Trophoblast cell (in vitro differentiated cells and primary cell): ENCODE measurements around the gene ZNF569.

Source experiments
- DNase-seq, 2 donors: peaks; one replicate each; pipeline ENCODE4 v3.0.0-alpha.2; 2016
- H2AFZ ChIP-seq: 2 replicates; pipeline ENCODE4 v1.6.1; 2013; ENCODE audit warnings: low read length, moderate library complexity, mild to moderate bottlenecking; ENCODE audit not compliant: insufficient read depth, poor library complexity
- H2AK5ac ChIP-seq: 2 replicates; pipeline ENCODE4 v1.6.1; 2013; ENCODE audit warnings: mild to moderate bottlenecking, low read length
- H2BK120ac ChIP-seq: 2 replicates; pipeline ENCODE4 v1.6.1; 2013; ENCODE audit warnings: low read length, mild to moderate bottlenecking, moderate library complexity; ENCODE audit not compliant: insufficient read depth, poor library complexity
- H2BK12ac ChIP-seq: 2 replicates; pipeline ENCODE4 v1.6.1; 2013; ENCODE audit warnings: mild to moderate bottlenecking, low read length, moderate library complexity
- H2BK5ac ChIP-seq: 2 replicates; pipeline ENCODE4 v1.6.1; 2013; ENCODE audit warnings: low read length, low read depth, moderate library complexity, mild to moderate bottlenecking; ENCODE audit not compliant: poor library complexity
- H3K14ac ChIP-seq: 2 replicates; pipeline ENCODE4 v1.6.1; 2013; ENCODE audit warnings: mild to moderate bottlenecking, low read length
- H3K18ac ChIP-seq: 2 replicates; pipeline ENCODE4 v1.6.1; 2013; ENCODE audit warnings: mild to moderate bottlenecking, low read length
- H3K23ac ChIP-seq: 2 replicates; pipeline ENCODE4 v1.6.1; 2013; ENCODE audit warnings: low read length
- H3K27ac ChIP-seq: 2 replicates; pipeline ENCODE4 v1.5.1; 2013; ENCODE audit warnings: low read depth, mild to moderate bottlenecking, inconsistent platforms, low read length, moderate library complexity
- H3K27me3 ChIP-seq: 2 replicates; pipeline ENCODE4 v1.6.1; 2013; ENCODE audit warnings: inconsistent platforms, mild to moderate bottlenecking, low read length, moderate library complexity; ENCODE audit not compliant: insufficient read depth
- H3K36me3 ChIP-seq, 2 experiments: 1 replicate in 1 of 2; 2 replicates in 1 of 2; pipeline ENCODE4 v1.6.1; 2013; ENCODE audit warnings: low read length in 2 of 2, mild to moderate bottlenecking in 2 of 2, moderate library complexity in 1 of 2; ENCODE audit not compliant: insufficient read depth in 2 of 2, control insufficient read depth in 1 of 2
- H3K4ac ChIP-seq: 2 replicates; pipeline ENCODE4 v1.6.1; 2013; ENCODE audit warnings: low read depth, mild to moderate bottlenecking, low read length, moderate library complexity
- H3K4me1 ChIP-seq, 2 experiments: 1 replicate in 1 of 2; 2 replicates in 1 of 2; pipeline ENCODE4 v1.6.1; 2013; ENCODE audit warnings: low read length in 2 of 2, mild to moderate bottlenecking in 2 of 2, moderate library complexity in 1 of 2; ENCODE audit not compliant: insufficient read depth in 2 of 2, control insufficient read depth in 1 of 2
- H3K4me2 ChIP-seq: 2 replicates; pipeline ENCODE4 v1.6.1; 2013; ENCODE audit warnings: inconsistent platforms, mild to moderate bottlenecking, low read length, moderate library complexity
- H3K4me3 ChIP-seq: 2 replicates; pipeline ENCODE4 v1.5.1; 2013; ENCODE audit warnings: mild to moderate bottlenecking, low read depth, low read length, inconsistent platforms
- H3K79me1 ChIP-seq: one replicate; pipeline ENCODE4 v1.6.1; 2013; ENCODE audit warnings: low read length
- H3K79me2 ChIP-seq: 2 replicates; pipeline ENCODE4 v1.6.1; 2013; ENCODE audit warnings: low read length, mild to moderate bottlenecking; ENCODE audit not compliant: control insufficient read depth, insufficient read depth, poor library complexity
- H3K9ac ChIP-seq: 2 replicates; pipeline ENCODE4 v1.6.1; 2013; ENCODE audit warnings: mild to moderate bottlenecking, low read length
- H3K9me3 ChIP-seq: 2 replicates; pipeline ENCODE4 v1.6.1; 2013; ENCODE audit warnings: low read depth, mild to moderate bottlenecking, control low read depth, inconsistent platforms, low read length; ENCODE audit not compliant: insufficient read depth
- H4K12ac ChIP-seq: 2 replicates; pipeline ENCODE4 v1.6.1; 2013; ENCODE audit warnings: low read depth, mild to moderate bottlenecking, low read length, moderate library complexity
- H4K8ac ChIP-seq: 2 replicates; pipeline ENCODE4 v1.6.1; 2013; ENCODE audit warnings: low read depth, mild to moderate bottlenecking, low read length, moderate library complexity
- H4K91ac ChIP-seq: one replicate; pipeline ENCODE4 v1.6.1; 2013; ENCODE audit warnings: low read depth, mild to moderate bottlenecking, low read length, moderate library complexity
- WGBS: extraction: QIAGEN DNeasy Blood & Tissue Kit; methylation state at CpG from one replicate; pipeline ENCODE4 v1.1.7; 2013; ENCODE audit warnings: missing lambda C conversion rate; ENCODE audit not compliant: insufficient read length, insufficient coverage; ENCODE audit errors: extremely low coverage; 5-methylcytosine and 5-hydroxymethylcytosine counted together

Gene ZNF569

GRCh38 chr19:37484406-37485168 lies 17.3 kb upstream of the ZNF569 start:
- no peak overlapping the region for H3K9ac ChIP-seq
- H3K27ac ChIP-seq = no peak overlapping the region
- H3K14ac ChIP-seq = no peak overlapping the region
- peaks cover 13 to 22% of the 10 kb centered on the region in 2 experiments for H3K36me3 ChIP-seq
- H3K79me1 ChIP-seq = no peaks in the 10 kb centered on the region
- H3K27me3 ChIP-seq = no peaks in the 10 kb centered on the region
- no CpG with 5 or more reads among the region's 8 CpGs for WGBS
- no peak overlapping the region for H2AFZ ChIP-seq
- H3K4ac ChIP-seq = no peak overlapping the region
- no peak overlapping the region for H2BK120ac ChIP-seq
- no peak overlapping the region for H4K8ac ChIP-seq
- H4K12ac ChIP-seq = no peak overlapping the region
- H2AK5ac ChIP-seq = no peak overlapping the region
- no peak overlapping the region for H3K4me3 ChIP-seq
- H2BK5ac ChIP-seq = no peak overlapping the region
- H3K79me2 ChIP-seq = no peaks in the 10 kb centered on the region
- H3K4me1 ChIP-seq = no peaks in the 10 kb centered on the region
- no peak overlapping the region for H3K23ac ChIP-seq
- peaks cover 22% of the 10 kb centered on the region for H3K9me3 ChIP-seq
- no peak overlapping the region for H2BK12ac ChIP-seq
- H3K18ac ChIP-seq = no peak overlapping the region
- H3K4me2 ChIP-seq = no peak overlapping the region
- no peak overlapping the region for H4K91ac ChIP-seq
- no peak for DNase-seq

DNA sequence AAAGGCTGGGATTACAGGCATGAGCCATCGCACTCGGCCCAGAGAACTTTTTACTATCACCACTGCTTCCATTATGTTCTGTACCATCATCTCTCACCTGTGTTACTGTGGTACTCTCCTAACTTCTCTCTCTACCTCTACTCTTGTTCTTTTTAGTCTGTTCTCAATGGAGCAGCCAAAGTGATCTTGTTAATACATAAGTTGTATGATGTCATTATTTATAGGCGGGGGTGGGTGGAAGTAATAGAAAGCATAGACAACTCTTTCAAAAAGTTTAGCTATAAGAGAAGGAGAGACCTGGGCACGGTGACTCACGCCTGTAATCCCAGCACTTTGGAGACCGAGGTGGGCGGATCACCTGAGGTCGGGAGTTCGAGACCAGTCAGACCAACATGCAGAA lies 4.9 kb upstream of the ZNF569 start:
- Histone ChIP-seq H4K8ac (no peak overlapping the region), H2BK12ac (no peak overlapping the region), H3K79me2 (peaks cover 7% of the 10 kb centered on the region), H3K27me3 (no peaks in the 10 kb centered on the region), H3K4me2 (no peak overlapping the region), H3K14ac (no peak overlapping the region), H2BK5ac (no peak overlapping the region), H2AK5ac (no peak overlapping the region), H3K4me1 (peaks cover 0 to 6% of the 10 kb centered on the region in 2 experiments), H3K9me3 (peaks cover 3% of the 10 kb centered on the region), H3K36me3 (peaks cover 9 to 13% of the 10 kb centered on the region in 2 experiments), H3K9ac (no peak overlapping the region), H3K27ac (no peak overlapping the region), H3K4me3 (no peak overlapping the region), H4K12ac (no peak overlapping the region), H2BK120ac (no peak overlapping the region), H3K79me1 (peaks cover 6% of the 10 kb centered on the region), H3K23ac (no peak overlapping the region), H3K18ac (no peak overlapping the region), H2AFZ (no peak overlapping the region), H4K91ac (no peak overlapping the region), H3K4ac (no peak overlapping the region)
- WGBS = no CpG with 5 or more reads among the region's 9 CpGs
- DNase-seq = no peak

DNA sequence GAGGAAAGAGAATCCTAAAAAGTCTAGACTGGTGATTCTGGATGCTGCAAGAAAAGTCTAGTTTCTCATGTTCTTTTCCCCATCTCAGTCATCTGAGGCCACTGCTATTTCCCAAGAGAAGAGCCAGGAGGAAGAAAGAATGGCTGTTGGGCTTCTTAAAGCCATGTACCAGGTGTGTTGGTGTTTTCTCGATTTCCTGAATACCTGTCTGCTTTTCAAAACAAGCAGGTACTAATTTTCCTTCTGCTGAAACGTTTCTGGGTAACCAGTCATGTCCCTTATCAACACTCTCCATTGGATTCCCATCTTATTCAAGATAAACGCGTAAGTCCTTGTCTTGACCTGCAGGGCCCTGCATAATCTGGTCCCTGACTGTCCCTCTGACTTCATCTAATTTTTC lies 3.0 kb upstream of the ZNF569 start:
- no peaks in the 10 kb centered on the region for H3K9me3 ChIP-seq
- peaks cover 3 to 5% of the 10 kb centered on the region in 2 experiments for H3K36me3 ChIP-seq
- no peak overlapping the region for H3K9ac ChIP-seq
- peak overlapping the region; percentile 77 for H3K4me2 ChIP-seq
- H2BK12ac ChIP-seq = no peak overlapping the region
- H3K23ac ChIP-seq = no peak overlapping the region
- no peak overlapping the region for H2AFZ ChIP-seq
- H4K12ac ChIP-seq = no peak overlapping the region
- H3K79me2 ChIP-seq = peaks cover 11% of the 10 kb centered on the region
- H4K8ac ChIP-seq = no peak overlapping the region
- H3K4me3 ChIP-seq = no peak overlapping the region
- DNase-seq = peak; percentile 67 to 72
- no peak overlapping the region for H4K91ac ChIP-seq
- H3K18ac ChIP-seq = no peak overlapping the region
- H3K79me1 ChIP-seq = peaks cover 13% of the 10 kb centered on the region
- no peak overlapping the region for H2BK120ac ChIP-seq
- H3K4me1 ChIP-seq = peaks cover 0 to 6% of the 10 kb centered on the region in 2 experiments
- H3K27me3 ChIP-seq = no peaks in the 10 kb centered on the region
- H3K14ac ChIP-seq = no peak overlapping the region
- no peak overlapping the region for H2AK5ac ChIP-seq
- no peak overlapping the region for H2BK5ac ChIP-seq
- WGBS = no CpG with 5 or more reads among the region's 4 CpGs
- no peak overlapping the region for H3K27ac ChIP-seq
- no peak overlapping the region for H3K4ac ChIP-seq

DNA sequence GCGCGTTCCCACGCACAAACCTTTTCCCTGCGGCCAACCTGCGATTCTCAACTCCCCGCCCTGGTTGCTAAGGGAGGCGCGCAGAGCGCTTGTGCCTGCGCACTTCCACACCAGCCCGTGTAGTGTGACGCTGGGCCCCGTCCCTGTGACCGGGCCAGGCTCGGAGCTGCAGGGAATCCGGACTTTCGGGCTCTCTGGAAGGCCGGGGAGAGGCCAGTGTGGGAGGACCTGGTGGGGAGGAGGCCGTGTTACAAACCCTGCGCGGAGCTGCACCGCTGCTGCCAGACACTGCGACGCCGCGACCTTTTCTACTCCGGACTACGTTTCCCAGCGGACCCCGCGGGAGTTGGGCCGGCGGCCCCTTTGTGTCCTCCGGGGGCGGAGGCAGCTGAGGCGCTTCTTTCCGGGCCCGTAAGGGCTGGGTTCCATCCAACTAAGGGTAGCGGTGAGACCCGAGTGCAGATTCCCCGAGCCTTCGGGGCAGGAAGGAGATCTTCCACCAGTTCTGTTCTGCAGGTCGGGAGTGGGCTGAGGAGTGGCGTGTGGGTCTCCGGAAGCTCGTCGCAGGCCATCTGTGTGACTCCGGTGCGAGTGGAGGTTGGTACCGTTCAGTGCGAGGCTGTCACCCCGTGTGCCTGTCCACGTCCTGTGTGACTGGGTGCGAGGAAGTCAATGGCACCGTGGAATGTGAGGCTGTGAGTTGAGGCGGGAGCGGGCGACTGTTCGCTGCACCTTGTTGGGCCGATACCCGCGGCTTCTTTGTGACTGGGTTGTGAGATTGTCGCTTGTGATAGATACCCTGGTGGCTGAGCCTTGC lies 1.9 kb upstream of the ZNF569 start, which contains the start of gene ZNF570:
Gene ZNF570, plus strand, starts transcription at position 396 of the 817 bp plus-strand sequence. CDS start 999 bp downstream, outside the sequence.
- Histone ChIP-seq H4K8ac (peak within 1 kb of the TSS; percentile 75), H2AFZ (peak within 1 kb of the TSS; percentile 70), H2BK12ac (no peak within 1 kb of the TSS), H3K9ac (peak within 1 kb of the TSS; percentile 77), H3K4ac (peak within 1 kb of the TSS; percentile 2), H3K9me3 (no peaks in the 10 kb centered on the region), H3K4me3 (peak within 1 kb of the TSS; percentile 87), H3K79me2 (peaks cover 11% of the 10 kb centered on the region), H4K91ac (peak within 1 kb of the TSS; percentile 17), H3K79me1 (peaks cover 13% of the 10 kb centered on the region), H3K4me1 (peaks cover 0 to 6% of the 10 kb centered on the region in 2 experiments), H2BK120ac (no peak within 1 kb of the TSS), H3K36me3 (peaks cover 1 to 9% of the 10 kb centered on the region in 2 experiments), H2BK5ac (peak within 1 kb of the TSS; percentile 3), H3K14ac (peak within 1 kb of the TSS; percentile 31), H4K12ac (peak within 1 kb of the TSS; percentile 9), H3K18ac (peak within 1 kb of the TSS; percentile 12), H3K27ac (peak within 1 kb of the TSS; percentile 54), H3K23ac (no peak within 1 kb of the TSS), H3K27me3 (no peaks in the 10 kb centered on the region), H3K4me2 (peak within 1 kb of the TSS; percentile 77), H2AK5ac (no peak within 1 kb of the TSS)
- no CpG with 5 or more reads among the region's 63 CpGs for WGBS
- DNase-seq = peak; percentile 92 to 94
